HL-60 (cell line): Measurements from ENCODE around the gene SARS2.
A peak's percentile ranks its signal among the peaks of the same experiment; 100 is the strongest.

Experiments
- DNase-seq, 2 experiments: peaks; one replicate each; pipeline ENCODE4 v3.0.0-alpha.2; 2010 to 2020; ENCODE audit warnings: low read depth in 1 of 2, low spot score in 1 of 2
- H3K27ac ChIP-seq: fragments of 250-450 bp; sonication (Bioruptor Pico); replicated peaks from 2 replicates; pipeline ENCODE4 v1.5.1; 2020; ENCODE audit warnings: mild to moderate bottlenecking, moderate library complexity
- H3K27me3 ChIP-seq: fragments of 250-450 bp; sonication (Bioruptor Pico); 2 replicates; pipeline ENCODE4 v1.5.1; 2021; ENCODE audit warnings: mild to moderate bottlenecking, moderate library complexity; ENCODE audit not compliant: insufficient read depth, poor library complexity, severe bottlenecking
- H3K4me3 ChIP-seq: replicated peaks from 2 replicates; pipeline ENCODE4 v1.5.1; 2011; ENCODE audit warnings: mild to moderate bottlenecking, control low read depth, low read length; ENCODE audit not compliant: insufficient read depth
- GABPA ChIP-seq: IDR thresholded peaks from 2 replicates; pipeline ENCODE4 v1.6.1; 2012; ENCODE audit warnings: low read depth
- POLR2AphosphoS5 ChIP-seq: IDR thresholded peaks from 2 replicates; pipeline ENCODE4 v1.6.1; 2012; ENCODE audit warnings: low read depth
- SPI1 ChIP-seq: IDR thresholded peaks from 2 replicates; pipeline ENCODE4 v1.6.1; 2012; ENCODE audit warnings: low read depth, mild to moderate bottlenecking, borderline replicate concordance
- TF ChIP-seq, protein P1 (sequence below): IDR thresholded peaks from one replicate; pipeline ENCODE4 v1.5.1; 2011; ENCODE audit warnings: low read length, control low read depth, inconsistent platforms; ENCODE audit not compliant: insufficient read depth
- TF ChIP-seq, protein P2 (sequence below): IDR thresholded peaks from 2 replicates; pipeline ENCODE4 v1.6.1; 2012; ENCODE audit warnings: low read depth; ENCODE audit not compliant: insufficient replicate concordance

SARS2 gene

DNA sequence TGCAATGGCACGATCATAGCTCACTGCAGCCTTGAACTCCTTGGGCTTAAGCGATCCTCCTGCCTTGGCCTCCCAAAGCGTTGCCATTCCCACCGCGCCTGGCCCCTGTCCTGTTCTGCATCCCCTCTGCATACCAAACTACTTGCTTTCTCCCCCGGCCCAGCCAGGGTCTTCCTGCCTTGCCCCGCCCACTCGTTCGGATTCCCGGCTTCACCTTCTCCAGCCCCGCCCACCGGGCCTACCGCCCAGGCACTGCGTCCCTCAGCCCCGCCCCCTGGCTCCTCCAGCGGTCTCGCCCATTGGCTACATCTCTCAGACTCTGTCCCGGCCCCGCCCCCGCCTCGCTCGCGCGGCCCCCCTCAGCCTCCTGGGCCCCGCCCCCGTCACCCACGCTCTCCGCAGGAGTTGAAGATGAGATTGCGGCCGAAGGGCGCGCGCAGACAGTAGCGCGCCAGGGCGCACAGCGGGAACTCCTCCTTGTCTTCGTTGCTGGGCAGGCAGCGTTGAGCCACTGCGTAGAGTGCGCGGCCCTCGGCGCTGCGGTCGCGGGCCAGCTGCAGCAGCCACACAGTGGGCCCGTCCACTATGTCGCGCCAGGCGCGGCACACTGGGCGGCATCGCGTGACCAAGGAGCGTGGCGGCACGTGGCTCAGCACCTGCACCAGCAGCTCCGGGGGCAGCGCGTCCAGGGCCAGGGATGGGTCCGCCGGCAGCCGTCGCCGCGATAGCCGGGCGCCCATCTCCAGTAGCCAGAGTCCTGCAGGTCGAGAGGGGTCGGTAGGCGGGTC, 19.2 kb upstream of the SARS2 start:
- H3K4me3 ChIP-seq: no peak overlapping the region
- no peak for TF ChIP-seq SPI1
- TF ChIP-seq, protein P1, sequence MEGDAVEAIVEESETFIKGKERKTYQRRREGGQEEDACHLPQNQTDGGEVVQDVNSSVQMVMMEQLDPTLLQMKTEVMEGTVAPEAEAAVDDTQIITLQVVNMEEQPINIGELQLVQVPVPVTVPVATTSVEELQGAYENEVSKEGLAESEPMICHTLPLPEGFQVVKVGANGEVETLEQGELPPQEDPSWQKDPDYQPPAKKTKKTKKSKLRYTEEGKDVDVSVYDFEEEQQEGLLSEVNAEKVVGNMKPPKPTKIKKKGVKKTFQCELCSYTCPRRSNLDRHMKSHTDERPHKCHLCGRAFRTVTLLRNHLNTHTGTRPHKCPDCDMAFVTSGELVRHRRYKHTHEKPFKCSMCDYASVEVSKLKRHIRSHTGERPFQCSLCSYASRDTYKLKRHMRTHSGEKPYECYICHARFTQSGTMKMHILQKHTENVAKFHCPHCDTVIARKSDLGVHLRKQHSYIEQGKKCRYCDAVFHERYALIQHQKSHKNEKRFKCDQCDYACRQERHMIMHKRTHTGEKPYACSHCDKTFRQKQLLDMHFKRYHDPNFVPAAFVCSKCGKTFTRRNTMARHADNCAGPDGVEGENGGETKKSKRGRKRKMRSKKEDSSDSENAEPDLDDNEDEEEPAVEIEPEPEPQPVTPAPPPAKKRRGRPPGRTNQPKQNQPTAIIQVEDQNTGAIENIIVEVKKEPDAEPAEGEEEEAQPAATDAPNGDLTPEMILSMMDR: no peak
- no peak for TF ChIP-seq GABPA
- no peak for TF ChIP-seq POLR2AphosphoS5
- TF ChIP-seq, protein P2, sequence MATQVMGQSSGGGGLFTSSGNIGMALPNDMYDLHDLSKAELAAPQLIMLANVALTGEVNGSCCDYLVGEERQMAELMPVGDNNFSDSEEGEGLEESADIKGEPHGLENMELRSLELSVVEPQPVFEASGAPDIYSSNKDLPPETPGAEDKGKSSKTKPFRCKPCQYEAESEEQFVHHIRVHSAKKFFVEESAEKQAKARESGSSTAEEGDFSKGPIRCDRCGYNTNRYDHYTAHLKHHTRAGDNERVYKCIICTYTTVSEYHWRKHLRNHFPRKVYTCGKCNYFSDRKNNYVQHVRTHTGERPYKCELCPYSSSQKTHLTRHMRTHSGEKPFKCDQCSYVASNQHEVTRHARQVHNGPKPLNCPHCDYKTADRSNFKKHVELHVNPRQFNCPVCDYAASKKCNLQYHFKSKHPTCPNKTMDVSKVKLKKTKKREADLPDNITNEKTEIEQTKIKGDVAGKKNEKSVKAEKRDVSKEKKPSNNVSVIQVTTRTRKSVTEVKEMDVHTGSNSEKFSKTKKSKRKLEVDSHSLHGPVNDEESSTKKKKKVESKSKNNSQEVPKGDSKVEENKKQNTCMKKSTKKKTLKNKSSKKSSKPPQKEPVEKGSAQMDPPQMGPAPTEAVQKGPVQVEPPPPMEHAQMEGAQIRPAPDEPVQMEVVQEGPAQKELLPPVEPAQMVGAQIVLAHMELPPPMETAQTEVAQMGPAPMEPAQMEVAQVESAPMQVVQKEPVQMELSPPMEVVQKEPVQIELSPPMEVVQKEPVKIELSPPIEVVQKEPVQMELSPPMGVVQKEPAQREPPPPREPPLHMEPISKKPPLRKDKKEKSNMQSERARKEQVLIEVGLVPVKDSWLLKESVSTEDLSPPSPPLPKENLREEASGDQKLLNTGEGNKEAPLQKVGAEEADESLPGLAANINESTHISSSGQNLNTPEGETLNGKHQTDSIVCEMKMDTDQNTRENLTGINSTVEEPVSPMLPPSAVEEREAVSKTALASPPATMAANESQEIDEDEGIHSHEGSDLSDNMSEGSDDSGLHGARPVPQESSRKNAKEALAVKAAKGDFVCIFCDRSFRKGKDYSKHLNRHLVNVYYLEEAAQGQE: no peak
- H3K27me3 ChIP-seq: peaks cover 26% of the 10 kb centered on the region
- no peak overlapping the region for H3K27ac ChIP-seq
- DNase-seq: peak in 1 of 2 experiments; percentile 16

DNA sequence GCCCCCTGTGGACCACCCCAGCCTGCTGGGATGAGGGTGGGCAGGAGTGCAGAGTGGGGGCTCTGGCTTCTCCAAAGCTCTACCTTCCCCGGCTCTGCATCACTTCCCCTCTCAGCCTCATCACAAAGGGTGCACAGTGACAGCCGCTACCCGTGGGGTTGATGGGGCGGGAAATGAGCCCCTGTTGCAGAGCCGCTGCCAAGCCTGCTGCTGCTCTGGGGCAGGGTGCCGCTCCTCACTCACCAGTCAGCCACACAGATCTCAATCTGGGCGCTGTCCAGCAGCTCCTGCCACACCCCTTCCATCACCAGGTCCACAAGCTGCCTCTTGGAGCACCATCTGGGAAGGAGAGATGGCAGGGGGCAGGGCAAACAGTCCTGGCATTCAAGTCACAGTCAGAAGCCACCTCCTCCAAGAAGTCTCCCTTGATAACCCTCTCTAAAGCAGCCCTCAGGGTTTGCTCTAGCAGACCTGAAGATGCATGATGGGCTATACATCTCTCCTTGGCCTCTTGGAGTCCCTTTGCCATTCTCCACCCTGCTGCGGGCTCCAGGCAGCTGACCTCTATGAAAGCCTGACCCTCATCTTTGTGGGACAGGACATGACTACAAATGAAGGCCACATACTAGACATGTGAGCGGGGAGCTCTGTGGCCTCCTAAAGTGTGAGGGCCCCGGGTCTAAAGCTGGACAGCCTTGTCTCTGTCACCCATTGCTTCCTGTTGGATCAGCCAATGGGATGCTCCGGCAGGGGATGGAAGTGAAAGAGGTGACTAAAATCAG, 15.9 kb upstream of the SARS2 start:
- H3K27me3 ChIP-seq: peaks cover 23% of the 10 kb centered on the region
- H3K27ac ChIP-seq: no peak overlapping the region
- no peak for DNase-seq

DNA sequence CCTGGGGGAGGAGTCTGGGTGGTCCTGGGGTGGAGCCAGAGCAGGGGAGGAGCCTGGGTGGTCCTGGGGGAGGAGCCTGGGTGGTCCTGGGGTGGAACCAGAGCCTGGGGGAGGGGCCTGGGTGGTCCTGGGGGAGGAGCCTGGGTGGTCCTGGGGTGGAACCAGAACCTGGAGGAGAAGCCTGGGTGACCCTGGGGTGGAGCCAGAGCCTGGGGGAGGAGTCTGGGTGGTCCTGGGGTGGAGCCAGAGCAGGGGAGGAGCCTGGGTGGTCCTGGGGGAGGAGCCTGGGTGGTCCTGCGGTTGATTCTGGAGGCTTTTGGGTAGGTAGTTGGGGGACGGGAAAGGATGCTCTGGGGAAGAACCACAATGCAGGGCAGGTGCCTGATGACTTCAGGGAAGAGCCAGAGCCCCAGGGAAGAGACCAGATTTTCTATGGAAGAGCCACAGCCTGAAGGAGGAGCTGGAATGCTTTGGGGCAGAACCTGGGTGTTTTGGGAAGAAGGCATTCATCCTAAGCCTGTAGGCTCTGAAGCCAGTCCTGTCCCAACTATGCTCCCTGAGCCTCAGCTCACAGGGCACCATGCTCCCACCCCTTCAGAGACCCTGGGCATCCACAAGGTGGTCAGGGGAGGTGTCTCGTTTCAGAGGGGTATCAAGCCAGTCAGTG, 15.1 kb upstream of the SARS2 start:
- DNase-seq: no peak
- Histone ChIP-seq H3K27ac (no peak overlapping the region), H3K27me3 (peaks cover 19% of the 10 kb centered on the region), H3K4me3 (no peak overlapping the region)
- TF ChIP-seq, protein P1: no peak
- TF ChIP-seq, protein P2: no peak
- no peak for TF ChIP-seq GABPA
- no peak for TF ChIP-seq POLR2AphosphoS5
- TF ChIP-seq SPI1: no peak

More for the DNA sequence above, 15.9 kb upstream of the SARS2 start:
- TF ChIP-seq SPI1: no peak
- TF ChIP-seq, protein P2: peak; percentile 84
- H3K4me3 ChIP-seq: no peak overlapping the region
